ENCODE measurements around the gene ADORA1.

The ADORA1 gene

GRCh38 chr1:203127666-203128430, at the start of gene ADORA1:
Gene ADORA1, plus strand, starts transcription at chr1:203127726. Its CDS starts 1,116 bp downstream, at chr1:203128842.
- DNase-seq (ENCODE audit: low read depth in 2 of 2, low spot score in 1 of 2) = no peak

DNA sequence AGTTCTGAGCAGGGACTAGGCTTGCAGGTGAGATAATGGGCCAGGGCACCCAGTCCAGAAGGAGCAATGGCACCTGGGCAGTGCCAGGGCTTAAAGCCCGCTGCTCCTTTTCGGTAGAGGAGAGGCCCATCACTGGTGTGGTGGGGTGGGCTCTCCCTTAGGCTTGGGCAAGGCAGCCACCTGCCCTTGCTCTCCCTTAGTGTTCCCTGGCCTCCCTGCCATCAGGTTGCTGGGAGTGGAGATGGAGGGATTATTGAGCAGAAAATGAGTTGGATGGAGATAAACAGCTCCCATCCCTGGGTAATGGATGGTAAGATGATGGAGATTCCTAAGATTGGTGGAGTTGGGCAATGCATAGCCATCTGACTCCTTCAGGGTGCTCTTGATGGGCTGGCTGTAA, 49.6 kb upstream of the ADORA1 start:
- DNase-seq (ENCODE audit: low read depth in 2 of 2, low spot score in 1 of 2) = no peak

DNA sequence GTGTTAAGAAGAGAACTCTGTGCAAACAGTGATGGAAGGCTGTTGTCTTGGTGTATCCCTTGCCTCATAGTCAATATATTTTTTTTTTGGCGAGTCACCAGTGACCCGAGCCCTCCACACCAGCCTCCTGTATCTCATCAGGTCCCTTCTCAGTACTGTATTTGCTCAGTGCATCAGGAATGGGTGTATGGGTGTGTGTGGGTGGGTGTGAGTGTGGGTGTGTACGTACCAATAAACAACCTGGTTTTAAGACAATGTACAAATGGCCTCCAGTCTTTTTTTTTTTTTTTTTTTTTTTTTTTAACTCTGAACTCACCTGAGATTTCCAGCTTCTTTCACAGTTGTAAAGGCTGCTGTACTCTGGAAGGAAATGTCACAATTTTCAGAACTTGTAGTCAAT, 49.0 kb upstream of the ADORA1 start:
- DNase-seq (ENCODE audit: low read depth in 2 of 2, low spot score in 1 of 2) = no peak

DNA sequence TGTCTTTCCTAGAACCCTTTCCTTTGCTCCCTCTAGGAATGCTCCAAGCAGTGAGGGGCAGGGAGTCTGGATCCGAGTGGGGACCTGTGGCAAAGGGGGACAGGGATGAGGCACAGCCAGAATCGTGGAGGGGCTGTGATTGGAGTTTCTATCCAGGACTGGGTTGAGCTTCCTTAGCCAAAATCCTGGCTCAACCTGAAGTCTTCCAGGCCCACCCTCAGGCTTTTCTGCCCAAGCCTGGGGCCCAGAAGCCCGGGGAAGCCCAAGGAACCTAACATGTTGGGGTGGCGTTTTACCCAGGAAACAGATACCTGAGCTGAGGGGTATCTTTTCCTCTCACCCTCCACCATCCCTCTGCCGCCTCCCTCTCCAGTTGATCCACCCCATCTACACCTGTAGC, 47.1 kb upstream of the ADORA1 start:
- DNase-seq (ENCODE audit: low read depth in 2 of 2, low spot score in 1 of 2) = no peak

DNA sequence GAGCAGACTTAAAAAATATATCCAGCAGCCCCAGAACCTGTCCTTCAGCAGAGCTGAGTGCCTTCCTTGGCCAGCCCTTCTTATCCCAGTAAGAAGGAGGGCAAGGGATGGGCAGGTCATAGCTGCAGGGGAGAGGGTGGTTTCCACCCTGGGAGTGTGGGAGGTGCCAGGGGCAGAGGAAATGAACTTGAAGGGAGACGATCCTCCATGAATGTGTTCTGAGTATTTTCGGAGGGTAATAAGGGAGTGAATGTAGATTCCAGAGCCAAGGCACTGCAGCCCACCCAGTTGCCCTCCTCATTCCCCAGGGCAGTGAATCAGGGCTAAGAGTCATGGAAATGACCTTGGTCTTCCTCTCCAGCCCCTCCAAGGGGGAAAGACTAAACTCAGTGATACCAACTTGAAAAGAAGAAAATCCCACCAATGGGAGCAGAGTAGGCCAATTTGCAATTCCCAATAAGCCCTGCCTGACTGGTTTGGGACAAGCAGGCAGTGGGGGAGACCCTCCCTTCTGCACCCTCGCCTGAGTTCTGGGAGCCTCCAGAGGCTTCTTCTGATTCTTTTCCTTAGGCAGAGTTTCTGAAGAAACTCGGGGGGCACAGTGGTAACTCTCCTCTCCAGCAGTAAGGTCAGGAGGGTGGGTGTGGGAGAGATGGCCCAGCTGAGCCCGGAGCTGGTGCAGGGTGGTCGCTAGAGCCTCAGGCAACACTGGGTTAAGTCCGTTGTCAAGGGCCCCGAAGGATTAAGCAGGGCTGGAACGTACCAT, 45.9 kb upstream of the ADORA1 start:
- no peak for DNase-seq (ENCODE audit: low read depth in 2 of 2, low spot score in 1 of 2)

DNA sequence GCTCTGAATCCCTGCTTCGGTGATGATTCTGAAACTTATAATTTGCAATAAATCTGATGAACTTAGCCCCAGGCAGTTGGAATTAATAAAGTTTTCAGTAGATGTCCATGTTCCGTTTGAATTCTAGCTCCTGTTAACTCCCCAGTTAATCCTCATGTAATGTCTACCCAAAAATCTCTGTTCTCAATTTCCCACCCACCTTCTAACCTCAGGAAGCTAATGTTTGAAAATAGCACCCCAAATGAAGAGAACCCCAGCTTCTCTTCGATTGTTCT, 45.4 kb upstream of the ADORA1 start:
- DNase-seq (ENCODE audit: low read depth in 2 of 2, low spot score in 1 of 2) = no peak

DNA sequence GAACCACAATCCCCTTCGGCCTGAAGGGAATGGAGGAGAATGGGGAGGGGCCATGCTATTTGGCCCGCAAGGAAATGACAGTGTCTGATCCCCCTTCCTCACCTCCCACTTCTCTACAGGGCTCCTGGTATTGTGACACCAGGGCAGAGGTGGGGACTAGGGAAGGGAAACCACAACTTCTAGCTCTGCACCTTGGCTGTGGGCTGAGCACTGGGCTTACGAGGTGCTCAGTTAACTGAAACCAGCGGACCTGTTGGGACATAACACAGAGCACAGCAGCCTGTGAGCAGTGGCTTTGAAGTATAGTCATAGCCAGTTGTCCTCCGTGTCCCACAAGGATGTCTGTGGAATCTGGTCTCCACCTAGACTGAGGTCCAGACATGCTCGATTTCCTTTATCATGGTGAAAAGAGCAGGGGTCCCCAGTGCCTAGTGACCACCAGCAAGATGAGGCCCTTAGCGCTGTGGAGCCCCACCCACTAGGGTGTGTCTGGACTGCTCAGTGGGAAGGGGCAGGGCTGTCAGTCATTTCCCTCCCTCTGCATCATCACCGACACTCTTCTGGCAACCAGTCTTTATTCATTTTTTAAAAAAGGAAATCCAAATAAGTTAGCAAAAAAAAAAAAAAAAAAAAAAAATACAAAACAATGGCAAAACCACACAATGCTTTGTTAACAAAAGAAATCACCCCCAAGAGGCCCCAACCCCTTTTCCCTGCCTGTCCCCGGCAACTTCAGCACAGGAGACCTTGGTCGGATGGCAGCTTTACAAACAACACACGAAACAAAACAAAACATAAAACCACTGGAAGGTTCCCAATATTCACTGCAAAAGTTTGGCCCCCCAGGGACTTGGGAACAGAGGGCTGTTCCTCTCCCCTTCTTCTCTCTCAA, 44.7 kb upstream of the ADORA1 start:
- no peak for DNase-seq (ENCODE audit: low read depth in 2 of 2, low spot score in 1 of 2)

DNA sequence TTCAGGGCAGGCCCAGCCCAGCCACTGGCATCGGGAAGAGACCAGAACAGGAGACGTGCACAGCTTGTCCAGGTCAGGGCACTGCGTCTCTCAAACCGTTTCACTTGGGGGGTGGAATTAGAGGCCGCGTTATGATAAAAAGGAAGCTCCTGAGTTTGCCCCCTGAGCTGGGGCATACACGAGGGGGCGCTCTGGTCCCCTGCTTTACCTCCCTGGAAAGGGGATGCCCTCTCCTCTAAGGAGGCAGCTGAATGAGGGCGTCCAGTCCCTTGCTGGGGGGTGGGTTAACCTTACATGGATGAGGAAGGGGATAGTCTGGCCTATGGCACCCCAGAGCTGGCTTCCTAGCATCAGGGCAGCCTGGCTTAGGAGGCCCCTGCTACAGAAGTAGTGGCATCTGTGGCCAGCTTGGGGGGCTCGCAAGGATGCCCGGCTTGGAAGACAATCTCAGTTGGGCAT, 44.0 kb upstream of the ADORA1 start:
- DNase-seq (ENCODE audit: low read depth in 2 of 2, low spot score in 1 of 2) = no peak

DNA sequence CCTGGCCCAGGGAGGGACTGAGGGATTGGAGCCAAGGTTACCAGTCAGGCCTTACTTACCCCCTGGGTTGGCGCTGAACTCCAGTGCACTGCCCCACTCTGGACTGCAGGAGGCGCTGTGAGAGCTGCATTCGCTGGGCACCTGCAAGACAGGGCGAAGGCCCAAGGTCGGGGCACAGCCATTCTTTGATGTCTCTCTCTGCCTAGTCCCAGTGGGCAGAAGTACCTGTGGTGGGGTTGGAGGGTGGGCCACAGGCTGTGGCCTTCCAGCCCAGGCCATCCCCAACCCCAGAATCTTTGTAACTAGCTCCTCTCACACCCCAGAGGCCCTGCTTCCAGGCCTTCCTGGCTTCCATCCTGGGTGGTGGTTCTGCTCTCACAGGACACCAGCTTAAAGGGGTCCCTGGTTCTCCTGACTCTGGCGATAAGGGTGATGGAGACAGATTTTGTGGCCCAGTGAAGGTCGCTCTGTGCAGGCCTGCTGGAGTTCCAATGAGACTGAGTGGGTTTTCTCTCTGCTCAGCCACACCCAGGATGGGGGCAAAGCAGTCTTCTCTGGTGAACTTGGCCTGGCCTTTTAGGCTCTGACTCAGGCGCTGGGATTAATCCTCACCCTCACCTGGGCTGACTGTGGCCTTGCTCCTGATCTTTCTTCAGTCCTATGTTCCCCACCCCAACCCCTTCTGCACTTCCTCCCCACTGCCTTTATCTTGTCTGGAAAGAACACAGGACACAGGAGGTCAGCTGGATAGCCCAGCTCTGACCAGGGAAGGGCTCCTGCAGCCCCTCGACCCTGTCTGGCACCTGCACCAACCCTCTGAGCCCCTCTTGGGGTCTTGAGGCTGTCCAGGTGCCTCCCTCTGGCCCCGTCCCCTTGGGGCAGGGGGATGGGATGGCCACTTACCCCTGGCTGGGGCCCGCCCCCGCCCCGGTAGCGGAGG, 42.7 kb upstream of the ADORA1 start:
- no peak for DNase-seq (ENCODE audit: low read depth in 2 of 2, low spot score in 1 of 2)

DNA sequence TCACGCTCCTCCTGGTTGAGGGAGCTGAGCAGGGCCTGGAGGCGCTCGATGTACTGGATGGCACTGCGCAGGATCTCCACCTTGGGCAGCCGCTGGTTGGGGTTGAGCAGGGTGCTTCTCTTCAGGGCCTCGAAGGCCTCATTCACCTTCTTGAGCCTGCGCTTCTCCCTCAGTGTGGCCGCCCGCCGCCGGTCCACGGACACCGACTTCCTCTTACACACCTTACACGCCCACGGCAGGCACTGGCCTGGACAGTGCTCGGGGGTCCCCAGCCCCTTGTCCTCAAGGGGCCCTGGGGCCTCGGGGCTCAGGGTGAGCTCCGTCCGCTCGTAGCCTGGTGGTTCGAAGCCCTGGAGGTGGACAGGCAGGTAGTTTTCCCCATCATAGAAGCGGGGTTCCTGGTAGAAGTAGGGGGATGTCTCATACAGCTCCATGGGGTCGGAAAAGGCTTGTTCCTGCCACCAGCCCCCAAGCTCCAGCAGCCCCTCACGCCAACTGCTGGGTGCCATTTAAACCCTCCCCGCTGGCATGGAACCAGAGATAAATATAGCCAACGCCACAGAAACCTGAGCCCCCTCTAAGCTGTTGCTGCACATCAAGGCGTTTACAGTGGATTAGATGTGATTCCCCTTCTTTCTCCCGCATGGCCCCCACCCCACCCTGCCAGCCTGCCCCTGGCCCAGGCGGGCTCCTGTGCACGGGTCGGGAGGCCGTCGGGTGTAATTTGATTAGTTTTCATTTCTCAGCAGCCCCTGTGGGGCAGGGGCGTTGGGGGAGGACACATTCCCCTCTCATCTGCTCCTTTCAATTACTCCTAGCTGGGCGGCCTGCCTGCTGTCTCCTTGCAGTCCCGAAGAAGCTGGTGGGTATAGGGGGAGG, 41.8 kb upstream of the ADORA1 start, which contains the start of gene MYOG:
Gene MYOG (minus strand): TSS at position 485 of the 879 bp plus-strand sequence. CDS start 51 bp downstream, at position 434.
- DNase-seq (ENCODE audit: low read depth in 2 of 2, low spot score in 1 of 2) = no peak

- no peak for DNase-seq (ENCODE audit: low read depth in 2 of 2, low spot score in 1 of 2)
Observed at GRCh38 chr1:203086992-203087763, 40.3 kb upstream of the ADORA1 start.

DNA sequence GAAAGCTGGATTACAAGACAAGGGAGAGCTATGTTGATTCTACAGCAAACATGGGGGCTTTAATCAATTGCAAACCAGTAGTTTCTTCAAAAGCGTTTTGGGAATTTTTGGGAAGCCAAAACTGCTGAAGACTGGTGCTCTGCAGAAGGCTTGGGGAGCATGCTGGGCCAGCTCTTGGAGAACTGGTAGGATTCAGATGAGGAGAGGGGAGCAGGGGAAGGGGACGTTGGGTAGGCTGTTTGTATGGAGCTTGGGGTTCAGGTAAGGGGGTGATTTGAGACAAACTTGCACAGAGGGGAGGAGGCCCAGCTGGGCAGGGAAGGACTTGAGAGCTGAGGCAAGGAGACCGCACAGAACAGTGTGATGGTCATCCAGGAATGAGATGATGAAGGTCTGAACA, 39.1 kb upstream of the ADORA1 start:
- no peak for DNase-seq (ENCODE audit: low read depth in 2 of 2, low spot score in 1 of 2)

DNA sequence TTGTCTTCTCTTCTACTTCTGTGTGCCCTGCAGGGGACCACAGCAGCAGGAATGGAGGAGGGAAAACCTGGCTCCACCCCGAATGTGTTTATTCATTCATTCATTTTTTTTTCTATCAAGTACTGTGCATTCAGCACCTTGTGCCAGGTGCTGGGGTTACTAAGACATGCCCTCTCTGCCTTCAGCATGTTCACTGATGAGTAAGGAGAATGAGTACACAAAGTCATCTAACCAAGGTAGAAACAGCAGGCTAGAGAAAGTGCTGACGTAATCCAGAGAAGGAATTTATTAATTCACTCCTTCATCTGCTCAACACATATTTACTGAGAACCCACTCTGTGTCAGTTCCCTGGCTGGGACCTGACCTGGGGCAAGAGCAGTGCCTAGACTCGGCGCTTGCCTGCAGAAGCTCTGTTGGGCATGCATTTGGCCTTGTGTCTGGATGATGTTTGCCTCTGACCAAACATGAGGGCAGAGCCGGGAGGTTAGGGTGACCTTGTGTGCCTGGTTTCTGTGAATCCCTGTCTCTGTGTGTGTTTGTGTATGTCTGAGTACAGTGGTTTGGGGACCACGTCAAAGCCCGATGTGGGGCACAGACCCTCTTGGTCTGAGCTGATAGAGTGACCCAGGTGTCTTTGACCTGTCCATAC, 38.4 kb upstream of the ADORA1 start:
- no peak for DNase-seq (ENCODE audit: low read depth in 2 of 2, low spot score in 1 of 2)

- DNase-seq (ENCODE audit: low read depth in 2 of 2, low spot score in 1 of 2) = no peak
Observed at GRCh38 chr1:203089651-203090045, 37.9 kb upstream of the ADORA1 start.

- no peak for DNase-seq (ENCODE audit: low read depth in 2 of 2, low spot score in 1 of 2)
Observed at GRCh38 chr1:203090421-203091198, 36.9 kb upstream of the ADORA1 start.

GRCh38 chr1:203091199-203091477, 36.4 kb upstream of the ADORA1 start:
- no peak for DNase-seq (ENCODE audit: low read depth in 2 of 2, low spot score in 1 of 2)

GRCh38 chr1:203091761-203092330, 35.7 kb upstream of the ADORA1 start:
- no peak for DNase-seq (ENCODE audit: low read depth in 2 of 2, low spot score in 1 of 2)
